Gastroesophageal sphincter (tissue), 3 donors: ENCODE measurements around the gene ZNF362.

Source experiments
- CTCF ChIP-seq, 4 experiments: fragments of 200-600 bp in 2 of 4; fragments of 450-650 bp in 2 of 4; sonication (generic) in 1 of 4; IDR thresholded peaks; one replicate each; pipeline ENCODE4 v1.5.1; 2017 to 2019; ENCODE audit warnings: antibody characterized with exemption in 4 of 4, mild to moderate bottlenecking in 2 of 4, moderate library complexity in 2 of 4
- POLR2AphosphoS5 ChIP-seq: sonication (generic); formaldehyde crosslinking; IDR thresholded peaks from one replicate; pipeline ENCODE4 v1.6.1; 2017; ENCODE audit warnings: antibody characterized with exemption

GRCh38 chr1:33268457-33268856 lies 12.2 kb downstream of the ZNF362 start:
- TF ChIP-seq POLR2AphosphoS5 (no peak), CTCF (IDR thresholded peaks at IDR 0.05) (no peak)
